Activated naive CD4-positive, alpha-beta T cell treated with anti-CD3 and anti-CD28 coated beads, Interleukin-2, amount 10 ng/mL, durations not matched to agents 7 days and 5 days (primary cell): ENCODE measurements around the gene FBXO39.
"Not testable (repeated sequence)": the region's sequence is repeated elsewhere in the genome, so short reads cannot be mapped to it uniquely, and the experiment has no call there.

ENCODE experiments used
- CTCF ChIA-PET: fragments of 350-600 bp; sonication (Branson Sonifier 250); formaldehyde crosslinking; loops from one replicate; lab custom pipeline; 2021; ENCODE audit warnings: antibody characterized with exemption; lab: Charles Lee
- DNase-seq: peaks from one replicate; pipeline ENCODE4 v3.0.0-alpha.2; 2020
- H3K27ac Mint-ChIP-seq: one replicate; pipeline ENCODE4 v1.8.0; 2021; ENCODE audit warnings: mild to moderate bottlenecking, moderate library complexity, mixed read lengths
- H3K27me3 Mint-ChIP-seq: one replicate; pipeline ENCODE4 v1.8.0; 2021; ENCODE audit warnings: mild to moderate bottlenecking, mixed read lengths
- H3K36me3 Mint-ChIP-seq: one replicate; pipeline ENCODE4 v1.8.0; 2021; ENCODE audit warnings: mixed read lengths
- H3K4me1 Mint-ChIP-seq: one replicate; pipeline ENCODE4 v1.8.0; 2021; ENCODE audit warnings: mixed read lengths
- H3K4me3 Mint-ChIP-seq: one replicate; pipeline ENCODE4 v1.8.0; 2021; ENCODE audit warnings: mild to moderate bottlenecking, moderate library complexity, mixed read lengths
- H3K9me3 Mint-ChIP-seq: one replicate; pipeline ENCODE4 v1.8.0; 2021; ENCODE audit warnings: mixed read lengths

The FBXO39 gene

DNA sequence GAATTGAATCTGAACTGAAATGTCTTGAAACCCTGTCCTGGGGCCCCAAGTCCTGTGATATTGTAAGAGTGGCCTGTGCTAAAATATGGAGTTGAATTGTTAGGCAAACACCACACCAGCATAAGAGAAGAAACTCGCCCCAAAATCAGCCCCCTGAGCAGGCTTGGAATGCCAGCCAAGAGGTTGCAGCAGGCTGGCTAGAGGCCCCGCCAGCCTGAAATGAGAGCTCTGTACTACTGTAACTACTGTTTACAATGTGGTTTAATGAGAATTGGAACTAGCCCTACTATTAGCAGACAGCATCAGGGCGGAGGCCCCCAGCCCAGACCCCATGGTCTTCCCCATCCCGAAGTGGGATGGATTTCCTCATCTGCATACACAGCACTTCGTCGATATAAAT lies 23.7 kb downstream of the FBXO39 start:
- Mint-ChIP-seq H3K4me1 (no peaks in the 10 kb centered on the region), H3K27ac (no peak overlapping the region), H3K27me3 (peaks cover 24% of the 10 kb centered on the region), H3K36me3 (no peaks in the 10 kb centered on the region), H3K9me3 (no peaks in the 10 kb centered on the region), H3K4me3 (no peak overlapping the region)
- CTCF ChIA-PET, result no interaction called here
- no peak for DNase-seq

GRCh38 chr17:6800422-6801027 lies 24.5 kb downstream of the FBXO39 start:
- Mint-ChIP-seq H3K27me3 (peaks cover 18% of the 10 kb centered on the region), H3K27ac (no peak overlapping the region), H3K9me3 (no peaks in the 10 kb centered on the region), H3K4me3 (no peak overlapping the region), H3K4me1 (no peaks in the 10 kb centered on the region), H3K36me3 (no peaks in the 10 kb centered on the region)
- CTCF ChIA-PET, result no interaction called here
- no peak for DNase-seq

DNA sequence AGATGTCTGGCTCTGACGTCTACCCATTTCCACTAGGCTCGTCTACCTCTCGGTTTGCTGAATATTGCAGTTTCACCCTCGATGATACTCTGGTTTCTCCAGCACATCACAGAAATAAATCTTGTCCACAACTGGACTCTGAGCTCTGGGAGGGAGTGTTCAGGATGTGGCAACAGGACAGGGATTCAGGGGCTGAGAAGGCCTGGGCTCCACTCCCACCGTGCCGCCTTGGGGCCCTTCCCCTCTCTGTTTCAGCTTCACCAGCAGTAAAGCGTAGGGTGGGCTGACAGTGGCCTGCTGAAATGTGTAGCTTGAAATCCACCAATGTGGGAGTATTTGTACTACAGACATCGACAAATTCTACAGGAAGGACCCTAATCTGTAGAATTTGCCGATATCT lies 35.5 kb downstream of the FBXO39 start:
- H3K4me1 Mint-ChIP-seq, result no peaks in the 10 kb centered on the region
- no peaks in the 10 kb centered on the region for H3K9me3 Mint-ChIP-seq
- no peak overlapping the region for H3K4me3 Mint-ChIP-seq
- CTCF ChIA-PET, result interaction anchor here (0.9 kb wide), 1 partner anchor 102 kb away, joined by 3 read pairs; no protein-coding TSS in a partner anchor
- DNase-seq, result no peak
- H3K27ac Mint-ChIP-seq, result no peak overlapping the region
- H3K27me3 Mint-ChIP-seq, result peaks cover 22% of the 10 kb centered on the region
- H3K36me3 Mint-ChIP-seq, result no peaks in the 10 kb centered on the region

DNA sequence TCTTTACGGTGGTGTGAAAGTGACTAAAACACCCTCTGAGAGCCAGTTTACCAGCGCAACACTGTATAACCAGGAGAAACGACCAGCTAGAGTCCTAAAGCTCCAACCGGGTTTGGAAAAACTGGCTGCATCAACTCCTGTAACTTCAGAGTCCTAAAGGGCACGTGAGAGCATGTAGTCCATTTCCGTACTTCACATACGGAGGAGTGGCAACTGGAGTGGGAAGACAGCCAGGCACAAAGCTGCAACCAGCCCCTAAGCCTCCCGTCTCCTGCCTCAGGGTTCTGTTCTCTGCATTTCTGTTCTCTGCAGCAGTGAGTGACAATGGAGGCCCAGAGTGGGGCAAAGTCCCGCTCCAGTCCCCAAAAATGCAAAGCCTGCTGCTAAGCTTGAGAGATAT lies 36.3 kb downstream of the FBXO39 start:
- H3K27me3 Mint-ChIP-seq, result peaks cover 22% of the 10 kb centered on the region
- H3K9me3 Mint-ChIP-seq, result no peaks in the 10 kb centered on the region
- H3K4me3 Mint-ChIP-seq, result no peak overlapping the region
- no peak for DNase-seq
- no peaks in the 10 kb centered on the region for H3K4me1 Mint-ChIP-seq
- CTCF ChIA-PET, result interaction anchor here (0.9 kb wide), 1 partner anchor 101 kb away, joined by 3 read pairs; no protein-coding TSS in a partner anchor
- no peak overlapping the region for H3K27ac Mint-ChIP-seq
- no peaks in the 10 kb centered on the region for H3K36me3 Mint-ChIP-seq

DNA sequence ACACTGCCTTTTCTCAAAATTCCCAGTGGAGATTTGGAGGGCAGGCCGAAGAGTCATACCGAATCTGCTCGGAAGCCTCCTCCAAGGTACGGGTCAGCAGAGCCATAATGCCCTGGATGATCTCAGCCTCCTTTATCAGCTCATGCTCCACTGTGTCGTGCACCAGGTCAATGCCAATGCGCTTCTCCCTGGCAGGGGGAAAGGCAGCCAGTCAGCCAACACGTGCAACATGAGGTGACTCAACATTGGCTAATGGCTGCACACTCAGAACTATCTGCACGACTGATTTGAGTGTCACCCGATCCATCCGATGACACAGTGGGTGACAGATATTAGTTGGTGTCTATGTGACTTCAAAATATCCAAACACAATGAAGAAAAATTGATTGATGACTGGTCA lies 39.8 kb downstream of the FBXO39 start:
- no peak overlapping the region for H3K27ac Mint-ChIP-seq
- no peaks in the 10 kb centered on the region for H3K36me3 Mint-ChIP-seq
- H3K4me3 Mint-ChIP-seq, result no peak overlapping the region
- no peaks in the 10 kb centered on the region for H3K9me3 Mint-ChIP-seq
- no peak for DNase-seq
- H3K4me1 Mint-ChIP-seq, result no peaks in the 10 kb centered on the region
- peaks cover 23% of the 10 kb centered on the region for H3K27me3 Mint-ChIP-seq
- CTCF ChIA-PET, result no interaction called here

DNA sequence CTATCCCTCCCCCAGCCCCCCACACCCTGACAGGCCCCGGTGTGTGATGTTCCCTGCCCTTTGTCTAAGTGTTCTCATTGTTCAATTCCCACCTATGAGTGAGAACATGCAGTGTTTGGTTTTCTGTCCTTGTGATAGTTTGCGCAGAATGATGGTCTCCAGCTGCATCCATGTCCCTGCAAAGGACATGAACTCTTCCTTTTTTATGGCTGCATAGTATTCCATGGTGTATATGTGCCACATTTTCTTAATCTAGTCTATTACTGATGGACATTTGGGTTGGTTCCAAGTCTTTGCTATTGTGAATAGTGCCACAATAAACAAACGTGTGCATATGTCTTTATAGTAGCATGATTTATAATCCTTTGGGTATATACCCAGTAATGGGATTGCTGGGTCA lies 40.4 kb downstream of the FBXO39 start:
- H3K4me3 Mint-ChIP-seq, H3K9me3 Mint-ChIP-seq, H3K36me3 Mint-ChIP-seq, DNase-seq, CTCF ChIA-PET, H3K4me1 Mint-ChIP-seq, H3K27ac Mint-ChIP-seq: not testable (repeated sequence)
- peaks cover 26% of the 10 kb centered on the region for H3K27me3 Mint-ChIP-seq

- Mint-ChIP-seq H3K27me3 (peaks cover 39% of the 10 kb centered on the region), H3K27ac (no peak overlapping the region), H3K9me3 (no peaks in the 10 kb centered on the region), H3K4me1 (no peaks in the 10 kb centered on the region), H3K4me3 (no peak overlapping the region), H3K36me3 (no peaks in the 10 kb centered on the region)
- no peak for DNase-seq
- CTCF ChIA-PET, result no interaction called here
Measured at GRCh38 chr17:6818938-6819337, 42.9 kb downstream of the FBXO39 start.

GRCh38 chr17:6823011-6823442 lies 47.0 kb downstream of the FBXO39 start:
- H3K9me3 Mint-ChIP-seq, result no peaks in the 10 kb centered on the region
- H3K36me3 Mint-ChIP-seq, result no peaks in the 10 kb centered on the region
- no peak overlapping the region for H3K4me3 Mint-ChIP-seq
- DNase-seq, result no peak
- no peak overlapping the region for H3K27ac Mint-ChIP-seq
- CTCF ChIA-PET, result interaction anchor here (0.8 kb wide), 1 partner anchor 84 kb away, joined by 3 read pairs; no protein-coding TSS in a partner anchor
- no peaks in the 10 kb centered on the region for H3K4me1 Mint-ChIP-seq
- peaks cover 38% of the 10 kb centered on the region for H3K27me3 Mint-ChIP-seq

DNA sequence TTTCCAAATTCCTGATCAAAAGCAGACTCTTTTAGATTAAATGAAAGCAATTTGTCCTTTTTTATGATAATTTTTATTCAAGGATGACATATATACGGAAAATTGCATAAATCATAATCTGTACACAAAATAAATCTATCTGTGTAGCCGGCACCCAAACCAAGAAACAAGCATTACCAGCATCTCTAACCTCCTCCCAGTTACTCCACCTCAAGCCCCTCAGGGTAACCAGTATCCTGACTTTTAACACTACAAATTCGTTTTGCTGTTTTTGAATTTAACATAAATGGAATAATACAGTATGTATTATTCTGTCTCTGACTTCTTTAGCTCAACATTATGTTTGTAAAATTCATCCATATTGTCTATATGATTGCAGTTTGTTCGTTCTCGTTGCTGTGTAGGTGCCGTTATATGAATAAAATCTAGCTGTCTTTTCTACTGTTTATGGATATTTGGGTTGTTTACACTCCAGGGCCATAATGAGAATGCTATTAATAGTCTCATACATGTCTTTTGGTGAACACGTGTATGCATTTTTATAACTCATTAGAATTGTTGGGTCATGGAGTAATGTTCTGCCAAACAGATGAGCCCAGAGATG lies 54.5 kb downstream of the FBXO39 start:
- Mint-ChIP-seq H3K36me3 (no peaks in the 10 kb centered on the region), H3K27ac (no peak overlapping the region), H3K27me3 (peaks cover 44% of the 10 kb centered on the region), H3K4me1 (peaks cover 10% of the 10 kb centered on the region), H3K4me3 (no peak overlapping the region), H3K9me3 (no peaks in the 10 kb centered on the region)
- CTCF ChIA-PET, result interaction anchor here (1.0 to 1.4 kb wide), 2 partner anchors 13 to 16 kb away, joined by 3 to 4 read pairs; no protein-coding TSS in a partner anchor
- no peak for DNase-seq

GRCh38 chr17:6831661-6832263 lies 55.7 kb downstream of the FBXO39 start, which contains the start of gene TEKT1:
Gene TEKT1 (minus strand): TSS chr17:6831729. CDS start chr17:6830376, 1,353 bp downstream.
- Mint-ChIP-seq H3K36me3 (no peaks in the 10 kb centered on the region), H3K4me1 (peaks cover 10% of the 10 kb centered on the region), H3K27me3 (peaks cover 49% of the 10 kb centered on the region), H3K4me3 (peak within 1 kb of the TSS; percentile 59), H3K9me3 (no peaks in the 10 kb centered on the region), H3K27ac (no peak within 1 kb of the TSS)
- DNase-seq, result peak; percentile 84
- CTCF ChIA-PET, result interaction anchor here (0.6 to 1.4 kb wide), 4 partner anchors 12 to 892 kb away, joined by 3 to 4 read pairs (median 3); no protein-coding TSS in a partner anchor
